ENCODE results near the gene CENPM. TPM values are rescaled to one million over a fixed set of nuclear protein-coding genes. Genes with fewer than 3 reads are reported as not detected.

The CENPM gene, protein sequence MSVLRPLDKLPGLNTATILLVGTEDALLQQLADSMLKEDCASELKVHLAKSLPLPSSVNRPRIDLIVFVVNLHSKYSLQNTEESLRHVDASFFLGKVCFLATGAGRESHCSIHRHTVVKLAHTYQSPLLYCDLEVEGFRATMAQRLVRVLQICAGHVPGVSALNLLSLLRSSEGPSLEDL
- 10 to 100 TPM; 11.6 to 17.4 (median 15.6) TPM for polyA plus RNA-seq (ENCODE audit: insufficient read depth in 1 of 5, insufficient read length in 5 of 5, low replicate concordance in 1 of 5)
- long read RNA-seq, donor 1, transcript CENPM-201 (6 exons, 966 nt), result major isoform, 9 of 17 reads
- long read RNA-seq, donor 1, partial matches to known transcripts, result 0 of 17 reads
- long read RNA-seq, donor 1, other reads (novel, unspliced or antisense), result 0 of 17 reads
- long read RNA-seq, donor 2, transcript CENPM-201 (6 exons, 966 nt), result major isoform, 16 of 21 reads
- long read RNA-seq, donor 2, transcript CENPM-203 (5 exons, 1,002 nt), result minor isoform, 5 of 21 reads
- long read RNA-seq, donor 2, partial matches to known transcripts, result 0 of 21 reads
- long read RNA-seq, donor 2, other reads (novel, unspliced or antisense), result 0 of 21 reads
- long read RNA-seq, donor 3, transcript CENPM-201 (6 exons, 966 nt), result major isoform, 20 of 26 reads
- long read RNA-seq, donor 3, partial matches to known transcripts, result 0 of 26 reads
- long read RNA-seq, donor 3, other reads (novel, unspliced or antisense), result 0 of 26 reads
- long read RNA-seq, donor 4, transcript CENPM-201 (6 exons, 966 nt), result major isoform, 5 of 7 reads
- long read RNA-seq, donor 4, partial matches to known transcripts, result 0 of 7 reads
- long read RNA-seq, donor 4, other reads (novel, unspliced or antisense), result 0 of 7 reads
- long read RNA-seq, donor 5, transcript CENPM-201 (6 exons, 966 nt), result major isoform, 14 of 17 reads
- long read RNA-seq, donor 5, partial matches to known transcripts, result 0 of 17 reads
- long read RNA-seq, donor 5, other reads (novel, unspliced or antisense), result 0 of 17 reads
- long read RNA-seq, donor 6, transcript CENPM-201 (6 exons, 966 nt), result major isoform, 9 of 12 reads
- long read RNA-seq, donor 6, partial matches to known transcripts, result 0 of 12 reads
- long read RNA-seq, donor 6, other reads (novel, unspliced or antisense), result 0 of 12 reads
- long read RNA-seq, donor 7, transcript CENPM-201 (6 exons, 966 nt), result major isoform, 10 of 14 reads
- long read RNA-seq, donor 7, partial matches to known transcripts, result 0 of 14 reads
- long read RNA-seq, donor 7, other reads (novel, unspliced or antisense), result 0 of 14 reads
- long read RNA-seq, donor 8, transcript CENPM-201 (6 exons, 966 nt), result major isoform, 8 of 11 reads
- long read RNA-seq, donor 8, partial matches to known transcripts, result 0 of 11 reads
- long read RNA-seq, donor 8, other reads (novel, unspliced or antisense), result 0 of 11 reads

DNA sequence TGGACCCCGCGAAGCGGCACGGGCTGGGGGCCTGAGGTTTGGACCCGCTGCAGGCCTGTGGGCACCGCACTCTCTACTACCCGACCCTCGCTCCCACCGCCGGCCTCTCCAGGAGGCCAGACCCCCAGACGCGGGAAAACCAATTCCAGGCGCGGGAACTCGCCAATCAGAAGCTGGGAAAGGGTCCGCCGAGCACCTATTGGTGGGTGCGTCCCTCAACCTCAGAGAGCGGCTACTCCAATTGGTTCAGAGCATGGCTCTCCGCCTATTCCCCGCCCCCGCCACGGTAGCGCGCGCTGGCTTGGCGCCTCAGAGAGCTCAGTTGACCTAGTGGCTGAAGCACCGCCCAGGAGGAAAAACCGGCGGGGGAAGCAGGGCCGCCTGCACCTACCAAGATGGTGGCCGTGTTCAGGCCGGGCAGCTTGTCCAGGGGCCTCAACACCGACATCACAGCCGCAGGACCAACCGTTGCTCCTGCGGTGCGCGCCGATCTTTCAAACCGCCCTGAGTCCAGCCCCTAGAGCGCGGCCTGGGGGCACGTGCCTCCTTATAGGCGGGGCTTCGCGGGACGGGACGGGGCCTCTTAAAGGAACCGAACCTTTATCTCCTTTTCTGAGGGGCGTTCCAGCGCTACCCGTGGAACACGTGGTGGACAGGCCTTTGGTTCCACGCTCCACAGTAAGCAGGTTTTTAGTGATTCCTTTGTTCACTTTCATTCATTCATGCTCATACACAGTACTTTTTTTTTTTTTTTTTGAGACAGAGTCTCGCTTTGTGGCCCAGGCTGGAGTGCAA, at the start of gene CENPM:
CENPM (minus strand) TSS at position 524 of the 795 bp plus-strand sequence; CDS start at position 448, 76 bp downstream.
- peak; percentile 91 to 93 for DNase-seq

DNA sequence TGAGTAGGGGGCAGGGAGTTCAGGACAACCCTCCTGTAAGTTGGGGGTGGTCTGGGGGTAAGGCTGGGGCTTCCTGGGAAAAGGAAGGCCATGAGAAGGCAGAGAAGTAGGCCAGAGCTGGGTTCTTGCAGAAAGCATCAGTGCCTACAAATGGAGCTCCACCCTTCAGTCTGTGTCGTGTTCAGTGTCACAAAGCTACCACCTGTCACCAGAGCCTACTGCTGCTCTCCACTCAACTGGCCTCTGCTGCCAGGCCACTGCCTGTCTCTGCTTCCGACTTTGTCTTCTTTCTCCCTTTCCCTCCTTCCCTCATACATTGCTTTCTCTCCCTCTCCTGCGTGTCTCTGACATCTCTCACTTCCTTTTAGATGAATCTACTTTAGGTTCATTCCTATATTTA, 48.3 kb upstream of the CENPM start:
- DNase-seq, result no peak

DNA sequence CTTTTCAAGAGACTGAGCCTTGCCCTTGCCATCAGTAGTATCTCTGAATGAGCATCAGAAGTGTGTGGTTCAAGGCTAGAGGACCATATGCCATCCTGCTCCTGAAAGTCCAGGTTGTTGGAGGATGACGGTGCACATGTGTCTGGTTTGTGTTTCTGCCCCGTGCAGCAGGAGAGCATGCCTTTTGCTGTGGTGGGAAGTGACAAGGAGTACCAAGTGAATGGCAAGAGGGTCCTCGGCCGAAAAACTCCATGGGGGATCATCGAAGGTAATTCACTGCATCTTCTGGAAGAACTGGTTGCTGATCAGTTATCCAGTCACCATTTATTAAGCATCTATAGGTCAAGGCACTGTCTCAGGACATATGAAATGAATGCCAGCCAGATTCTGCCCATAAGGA, 45.5 kb upstream of the CENPM start:
- no peak for DNase-seq

DNA sequence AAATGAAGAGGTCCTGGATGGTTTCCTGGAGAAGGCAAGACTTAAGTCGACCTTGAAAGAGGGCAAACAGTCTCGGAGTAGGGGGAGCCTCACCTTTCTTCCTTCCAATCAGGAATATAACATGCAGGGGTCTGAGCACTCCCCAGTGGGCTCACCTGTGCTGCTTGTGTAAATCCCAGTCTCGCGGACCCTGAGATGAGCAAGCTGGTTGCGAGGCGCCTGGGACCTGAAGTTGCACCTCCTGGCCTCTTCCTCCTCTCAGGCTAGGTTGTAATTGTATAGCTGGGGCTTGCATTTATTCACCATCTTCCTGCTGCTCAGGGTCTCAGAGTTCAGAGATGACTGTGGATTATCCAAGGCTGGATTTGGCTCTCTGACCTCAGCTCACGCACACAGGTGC, 44.2 kb upstream of the CENPM start:
- no peak for DNase-seq

DNA sequence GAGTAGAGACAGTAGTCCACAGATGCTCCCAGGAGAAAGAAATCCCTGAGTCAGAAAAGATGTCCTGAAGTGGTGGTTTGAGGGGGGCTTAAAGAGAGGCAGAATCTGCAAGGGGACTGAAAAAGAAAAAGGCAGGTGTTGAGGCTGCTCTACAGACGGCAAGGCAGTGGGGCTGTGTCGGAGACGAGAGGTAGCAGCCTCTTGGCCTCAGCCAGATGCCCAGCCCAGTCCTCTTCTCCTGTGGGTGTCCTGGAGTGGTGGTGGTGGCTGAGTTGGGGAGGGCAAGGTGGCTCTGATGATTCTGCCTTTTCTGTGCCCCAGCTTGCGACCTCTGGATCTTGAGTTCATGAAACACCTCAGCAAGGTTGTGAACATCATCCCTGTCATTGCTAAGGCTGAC, 42.3 kb upstream of the CENPM start:
- no peak for DNase-seq

DNA sequence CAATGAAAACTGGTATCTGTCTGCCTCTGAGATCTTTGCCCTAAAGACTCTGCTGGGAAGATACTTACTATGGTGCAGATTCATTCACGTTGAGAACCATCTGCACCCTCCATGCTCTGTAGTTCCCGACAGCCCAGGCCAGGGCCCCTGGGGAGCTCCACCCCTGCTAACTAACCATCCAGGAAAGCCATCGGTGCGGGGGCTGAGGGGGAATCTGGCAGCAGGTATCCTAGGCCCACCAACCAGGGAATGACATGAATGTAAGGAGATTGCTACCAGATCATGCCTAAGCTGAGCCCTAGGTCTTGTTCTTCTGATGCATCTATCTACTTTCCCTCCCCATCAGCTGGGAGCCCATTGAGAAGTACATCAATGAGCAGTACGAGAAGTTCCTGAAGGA, 40.3 kb upstream of the CENPM start:
- DNase-seq, result no peak

DNA sequence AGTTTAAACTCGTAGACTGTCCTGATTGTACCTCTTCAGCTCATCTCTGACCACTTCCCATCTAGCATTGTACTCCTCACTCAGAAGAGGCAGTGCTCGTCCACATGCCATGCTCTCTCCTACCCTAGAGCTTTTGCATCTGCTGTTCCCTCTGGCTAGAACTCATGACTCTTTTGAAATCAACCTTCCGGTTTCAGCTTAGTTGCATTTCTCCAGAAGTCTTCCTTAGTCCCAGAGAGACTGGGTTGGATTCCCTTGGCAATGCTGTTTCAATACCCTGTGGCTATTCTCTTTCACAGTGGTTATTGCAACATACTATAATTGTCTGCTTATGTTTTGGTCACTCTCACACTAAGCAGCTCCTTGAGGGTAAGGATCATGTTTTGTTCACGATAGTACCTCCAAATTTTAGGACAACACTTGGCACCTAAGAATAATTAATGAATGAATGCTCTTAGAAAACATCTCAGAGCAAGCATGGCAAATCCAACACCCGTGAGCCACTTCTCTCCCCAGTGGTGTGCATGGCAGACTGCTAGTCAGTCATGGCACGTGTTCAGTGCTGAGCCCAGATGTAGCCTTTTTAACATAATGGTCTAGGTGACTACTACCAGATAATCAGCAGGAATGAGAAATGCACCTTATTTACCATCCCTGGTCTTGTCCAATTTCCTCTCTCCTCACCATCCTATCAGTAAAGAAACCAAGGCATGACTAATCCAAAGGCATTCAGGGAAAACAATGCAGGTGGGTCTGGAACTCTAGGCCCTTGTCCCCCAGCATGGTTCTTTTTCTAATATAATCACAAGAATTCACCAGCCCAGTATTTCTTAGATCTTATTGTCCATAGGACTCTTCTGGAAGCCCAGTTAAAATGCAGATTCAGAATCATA, 36.8 kb upstream of the CENPM start:
- no peak for DNase-seq

DNA sequence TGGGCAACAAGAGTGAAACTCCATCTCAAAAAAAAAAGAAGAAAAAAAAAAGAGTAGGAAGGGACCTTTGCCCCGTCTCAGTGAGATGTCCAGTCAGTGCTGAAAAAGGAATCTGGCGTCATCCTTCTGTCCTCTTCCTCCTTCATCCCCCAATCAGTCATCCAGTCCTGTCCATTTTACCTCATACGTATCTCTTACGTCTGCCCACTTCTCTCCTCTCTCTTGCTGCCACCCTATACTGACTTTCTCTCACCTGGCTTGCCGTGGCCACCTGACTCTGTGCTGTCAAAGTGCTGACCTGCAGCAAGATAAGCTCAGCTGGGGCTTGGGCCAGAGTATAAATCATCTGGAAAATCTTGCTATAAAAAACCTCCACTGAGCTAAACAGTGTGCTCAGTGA, 35.9 kb upstream of the CENPM start:
- no peak for DNase-seq

DNA sequence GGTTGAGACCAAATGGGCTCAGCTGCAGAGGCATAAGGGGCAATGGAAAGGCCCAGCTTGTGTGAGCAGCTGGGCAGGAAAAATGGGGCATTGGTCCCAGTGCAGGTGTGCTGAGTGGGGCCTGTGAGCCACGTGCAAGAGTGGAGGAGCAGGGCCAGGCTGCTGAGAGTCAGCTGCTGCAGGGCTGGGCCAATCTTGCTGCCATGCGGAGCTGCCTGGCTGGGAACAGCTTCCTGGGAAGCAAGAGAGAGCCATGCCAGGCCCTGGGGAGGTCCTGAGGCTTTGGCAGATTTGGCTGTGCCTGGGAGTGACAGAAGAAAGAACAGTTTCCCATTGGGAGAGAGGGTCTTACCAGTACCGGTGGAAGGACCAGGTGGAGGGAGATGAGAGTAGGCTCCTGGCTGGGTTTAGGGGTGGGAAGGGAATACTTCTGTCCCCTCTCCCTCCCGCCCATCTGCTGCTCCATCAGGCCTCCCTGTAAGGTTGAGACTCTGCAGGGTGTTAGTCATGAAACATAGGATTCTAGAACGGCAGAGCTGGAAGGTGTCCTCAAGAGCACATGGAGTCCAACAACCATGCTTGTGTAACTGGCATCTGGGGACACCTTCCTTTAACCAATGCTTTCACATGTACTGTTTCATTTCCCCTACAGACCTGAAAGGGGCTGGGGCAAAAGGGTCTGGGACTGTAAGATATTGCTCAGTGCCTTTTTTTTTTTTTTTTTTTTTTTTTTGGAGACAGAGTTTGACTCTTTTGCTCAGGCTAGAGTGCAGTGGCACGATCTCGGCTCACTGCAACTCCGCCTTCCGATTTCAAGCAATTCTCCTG, 32.7 kb upstream of the CENPM start:
- no peak for DNase-seq

DNA sequence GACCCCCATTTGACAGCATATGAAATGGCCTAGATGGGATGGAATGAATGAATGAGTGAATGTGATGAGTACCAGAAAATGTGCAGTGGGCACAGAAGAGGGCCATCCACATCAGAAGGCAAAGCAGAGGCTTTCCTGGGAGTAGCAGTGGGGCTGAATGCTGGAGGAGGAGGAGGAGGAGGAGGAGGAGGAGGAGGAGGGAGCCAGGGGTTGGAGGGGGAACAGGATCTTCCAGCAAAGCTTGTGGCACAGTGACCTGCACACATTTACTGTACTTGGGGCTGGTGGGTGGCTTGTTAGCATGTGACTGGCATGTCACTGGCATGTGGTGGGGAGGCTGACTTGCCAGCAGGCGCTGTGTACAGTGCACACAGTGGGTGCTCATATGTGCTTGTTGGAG, 31.8 kb upstream of the CENPM start:
- DNase-seq, result no peak

DNA sequence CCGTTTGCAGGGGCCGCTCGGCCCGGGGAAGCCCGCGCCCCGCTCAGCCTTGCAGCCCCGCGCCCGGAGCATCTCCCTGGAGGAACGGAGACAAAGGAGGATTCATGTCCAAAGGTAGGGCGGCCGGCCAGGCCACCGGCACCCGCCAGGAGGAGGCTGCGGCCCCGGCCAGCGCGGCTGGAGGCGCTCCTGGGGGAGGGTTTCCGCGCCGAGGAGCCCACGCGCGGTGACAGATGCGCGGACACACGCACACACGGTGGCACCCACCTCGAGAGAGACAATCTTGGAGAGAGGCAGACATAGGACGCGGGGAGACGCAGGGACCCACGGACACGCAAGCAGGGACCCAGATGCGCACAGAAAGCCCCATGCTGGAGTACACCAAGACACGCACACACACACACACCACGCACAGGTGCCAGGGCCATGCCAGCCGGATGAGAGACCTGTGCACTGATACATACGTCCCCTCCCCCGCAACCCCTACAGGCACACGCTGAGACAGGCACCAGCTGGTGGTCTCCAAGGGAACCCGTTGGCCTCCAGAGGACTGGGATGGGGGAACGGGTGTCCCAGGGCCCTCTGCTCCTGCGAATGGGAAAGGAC, 30.1 kb upstream of the CENPM start:
- DNase-seq, result no peak

DNA sequence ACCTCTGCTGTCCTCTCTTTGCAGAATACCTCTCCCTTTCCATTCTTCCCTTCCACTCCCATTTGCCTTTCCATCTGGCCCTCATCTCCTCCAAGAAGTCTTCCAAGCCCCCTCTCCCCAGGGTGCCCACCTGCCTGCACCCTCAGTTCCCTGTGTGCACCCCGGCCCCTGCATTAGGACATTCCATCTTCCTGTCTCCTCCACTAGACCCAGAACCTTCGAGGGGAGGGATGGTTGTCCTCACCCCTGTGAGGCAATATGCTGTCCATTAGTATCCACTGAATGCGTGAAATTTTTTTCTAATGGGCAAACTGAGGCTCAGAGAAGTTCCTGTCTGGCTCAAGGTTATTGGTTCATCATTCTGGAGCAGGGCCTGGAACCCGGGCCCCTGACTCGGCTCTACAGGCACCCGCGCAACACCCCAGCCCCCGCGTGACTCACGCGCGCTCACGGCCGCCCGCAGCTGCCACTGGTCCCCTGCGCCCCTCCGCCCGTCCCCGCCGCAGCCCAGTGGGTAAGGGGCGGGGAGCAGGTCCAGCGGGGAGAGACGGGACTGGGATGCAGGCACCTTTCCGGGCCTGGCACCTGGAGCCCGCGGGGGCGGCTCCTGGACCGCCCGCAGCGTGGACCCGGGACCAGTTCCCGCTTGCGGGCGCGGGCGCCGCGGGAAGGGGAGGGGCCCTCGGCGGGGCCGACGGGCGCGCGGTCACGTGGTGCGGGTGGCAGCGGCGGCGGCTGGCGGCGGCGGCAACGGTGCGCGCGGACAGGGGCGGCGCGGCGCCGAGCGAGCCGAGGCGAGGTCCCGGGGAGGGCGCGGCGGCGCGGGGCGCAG, 29.3 kb upstream of the CENPM start:
- no peak for DNase-seq

DNA sequence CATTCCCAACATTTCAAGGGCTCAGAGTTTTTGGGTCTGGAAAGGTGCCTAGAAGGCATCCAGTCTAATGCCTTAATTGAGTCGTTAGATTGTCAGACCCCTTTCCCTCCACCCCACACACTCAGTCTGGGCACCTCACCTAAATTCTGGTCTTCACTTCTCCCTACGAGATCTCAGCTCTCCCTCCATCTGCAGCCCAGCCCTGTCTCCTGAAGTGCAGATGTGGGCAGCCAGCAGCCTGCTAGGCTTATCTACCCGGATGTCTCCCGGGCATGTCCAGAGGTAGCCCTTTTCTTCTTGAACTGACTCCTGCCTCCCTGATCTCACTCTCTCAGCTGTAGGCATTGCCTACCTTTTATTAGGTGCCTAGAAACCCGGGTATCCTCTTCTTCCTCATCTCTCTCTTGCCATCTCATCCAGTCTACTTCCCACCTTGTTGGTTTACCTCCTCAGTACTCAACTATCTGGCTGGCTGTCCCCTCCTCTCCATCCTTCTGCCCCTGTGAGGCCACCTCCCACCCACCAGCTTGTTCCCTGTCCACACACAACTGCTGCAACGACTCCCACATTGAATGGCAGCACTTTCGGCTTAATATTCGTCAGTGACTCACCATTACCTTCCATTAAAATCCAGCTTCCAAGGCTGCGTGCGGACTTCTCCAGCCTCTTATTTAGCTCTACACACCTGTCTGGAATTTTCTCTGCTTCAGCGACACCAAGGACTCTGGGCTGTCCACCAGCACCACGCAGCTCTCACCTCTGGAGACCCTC, 28.5 kb upstream of the CENPM start:
- no peak for DNase-seq

DNA sequence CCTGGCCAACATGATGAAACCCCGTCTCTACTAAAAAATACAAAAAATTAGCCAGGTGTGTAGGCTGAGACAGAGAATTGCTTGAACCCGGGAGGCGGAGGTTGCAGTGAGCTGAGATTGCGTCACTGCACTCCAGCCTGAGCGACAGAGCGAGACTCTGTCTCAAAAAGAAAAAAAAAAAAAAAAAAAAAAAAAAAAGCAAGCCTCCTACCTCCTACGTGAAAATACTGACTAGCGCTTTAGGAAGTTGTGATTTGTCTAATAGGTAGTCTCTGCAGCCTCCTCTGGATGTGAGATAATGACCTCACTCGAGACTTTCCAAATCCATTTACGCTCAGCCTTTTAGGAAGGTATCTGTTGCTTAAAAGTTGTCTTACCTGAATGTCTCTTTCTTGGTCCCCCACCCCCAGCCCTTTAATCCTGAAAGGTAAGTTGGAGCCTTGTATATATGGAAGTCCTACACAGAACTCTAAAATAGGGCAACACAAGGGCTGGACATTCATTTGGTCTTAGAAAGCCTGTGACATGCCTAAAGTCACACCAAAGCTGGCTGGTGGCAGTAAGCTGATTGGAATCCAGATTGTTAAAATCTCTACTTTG, 27.8 kb upstream of the CENPM start:
- DNase-seq, result no peak

DNA sequence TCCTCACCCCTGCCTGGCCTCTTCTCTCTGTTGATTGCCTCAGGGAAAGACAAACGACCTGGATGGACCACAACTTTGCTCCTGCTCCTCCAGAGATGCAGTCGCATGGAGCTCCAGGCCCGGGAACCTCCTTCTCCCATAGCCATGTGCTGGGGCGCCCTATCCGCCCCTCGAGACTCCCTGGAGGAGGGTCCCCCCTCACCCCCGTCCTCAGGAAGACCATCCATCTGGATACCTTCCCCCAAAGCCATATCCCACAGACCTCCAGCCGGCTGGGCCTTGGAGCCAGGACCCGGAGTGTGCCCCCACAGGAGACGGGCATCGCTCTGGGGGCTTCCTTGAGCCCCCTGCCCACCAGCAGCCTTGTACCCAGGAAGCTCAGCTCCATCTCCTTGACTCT, 24.5 kb upstream of the CENPM start:
- DNase-seq, result no peak

DNA sequence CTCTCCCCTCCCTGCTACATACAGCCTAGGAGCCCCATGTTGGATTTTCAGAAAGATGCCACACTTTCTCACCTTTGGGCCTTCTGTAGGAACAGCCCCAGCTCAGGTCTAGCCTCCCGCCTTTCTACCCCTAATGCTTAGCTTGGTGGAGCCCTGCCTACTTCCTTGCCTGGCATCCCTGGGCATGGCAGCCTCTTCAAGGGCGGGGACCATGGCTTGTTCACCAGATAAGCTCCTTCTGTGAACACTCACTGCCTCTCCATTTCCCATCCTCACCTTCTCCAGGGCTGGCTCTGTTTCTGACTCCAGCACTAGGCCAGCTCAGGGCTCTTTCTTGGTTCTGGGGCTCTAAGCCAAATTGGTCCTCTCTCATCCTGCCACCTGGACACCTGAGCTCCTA, 23.6 kb upstream of the CENPM start:
- DNase-seq, result no peak
